Fibroblast of villous mesenchyme (primary cell): Measurements from ENCODE around the gene PRDX2. TPM values are rescaled to one million over a fixed set of nuclear protein-coding genes. Genes with fewer than 3 reads are reported as not detected.

Source experiments
- DNase-seq: peaks from one replicate; pipeline ENCODE4 v3.0.0-alpha.2; 2010; ENCODE audit warnings: low read depth
- H3K4me3 ChIP-seq: 2 replicates; pipeline ENCODE4 v1.5.1; 2011; ENCODE audit warnings: low read depth, mild to moderate bottlenecking, low read length
- total RNA-seq: library from RNA; depleted of rRNA; stranded (reverse); fragments of >200 nt; gene quantifications from 2 replicates; pipeline ENCODE4 v1.2.3, GENCODE V29; 2012
- TF ChIP-seq, protein P1 (sequence below): IDR thresholded peaks from 2 replicates; pipeline ENCODE4 v1.5.1; 2012; ENCODE audit warnings: low read depth, mild to moderate bottlenecking, low read length; ENCODE audit not compliant: insufficient read depth

Gene PRDX2
- total RNA-seq, 1 donor: 222 TPM

DNA sequence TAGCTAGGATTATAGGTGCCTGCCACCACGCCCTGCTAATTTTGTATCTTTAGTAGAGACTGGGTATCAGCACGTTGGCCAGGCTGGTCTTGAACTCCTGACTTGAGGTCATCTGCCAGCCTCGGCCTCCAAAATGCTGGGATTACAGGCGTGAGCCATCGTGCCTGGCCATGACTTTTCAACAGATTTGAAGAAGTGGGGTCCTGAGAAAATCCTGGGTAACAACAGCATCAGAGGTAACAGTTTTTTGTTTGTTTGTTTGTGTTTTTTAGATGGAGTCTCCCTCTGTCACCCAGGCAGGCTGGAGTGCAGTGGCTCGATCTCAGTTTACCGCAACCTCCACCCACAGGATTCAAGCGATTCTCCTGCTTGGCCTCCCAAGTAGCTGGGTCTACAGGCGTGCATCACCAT is 6.6 kb downstream of the PRDX2 start:
- no peak overlapping the region for H3K4me3 ChIP-seq
- no peak for DNase-seq

DNA sequence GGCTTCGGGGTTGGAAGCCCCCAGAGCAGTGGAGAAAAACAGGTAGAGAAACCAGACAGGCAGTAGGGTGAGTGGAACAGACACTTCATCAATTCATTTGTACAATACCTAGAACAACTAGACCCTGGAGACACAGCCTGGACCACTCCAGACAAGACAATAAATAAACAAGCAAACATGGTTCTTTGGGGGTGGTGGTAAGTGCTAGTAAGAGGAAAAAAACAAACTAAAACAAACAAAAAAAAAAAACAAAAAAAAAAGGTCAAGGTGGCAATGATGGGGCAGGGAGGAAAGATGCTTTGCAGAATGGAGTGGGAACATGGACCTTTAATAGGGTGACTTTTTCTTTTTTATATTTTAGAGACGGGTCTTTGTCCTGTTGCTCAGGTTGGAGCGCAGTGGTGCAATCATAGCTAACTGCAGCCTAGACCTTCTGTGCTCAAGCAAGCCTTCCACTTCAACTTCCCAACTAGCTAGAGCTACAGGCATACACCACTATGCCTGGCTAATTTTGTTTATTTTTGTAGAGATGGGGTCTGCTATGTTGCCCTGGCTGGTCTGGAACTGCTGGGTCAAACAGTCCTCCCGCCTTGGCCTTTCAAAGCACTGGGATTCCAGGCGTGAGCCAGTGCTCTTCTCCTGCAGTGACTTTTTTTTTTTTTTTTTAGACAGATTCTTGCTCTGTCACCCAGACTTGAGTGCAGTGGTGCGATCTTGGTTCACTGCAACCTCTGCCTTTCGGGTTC is 7.2 kb downstream of the PRDX2 start:
- H3K4me3 ChIP-seq: peak overlapping the region; percentile 77
- peak; percentile 76 for DNase-seq
- TF ChIP-seq, protein P1, sequence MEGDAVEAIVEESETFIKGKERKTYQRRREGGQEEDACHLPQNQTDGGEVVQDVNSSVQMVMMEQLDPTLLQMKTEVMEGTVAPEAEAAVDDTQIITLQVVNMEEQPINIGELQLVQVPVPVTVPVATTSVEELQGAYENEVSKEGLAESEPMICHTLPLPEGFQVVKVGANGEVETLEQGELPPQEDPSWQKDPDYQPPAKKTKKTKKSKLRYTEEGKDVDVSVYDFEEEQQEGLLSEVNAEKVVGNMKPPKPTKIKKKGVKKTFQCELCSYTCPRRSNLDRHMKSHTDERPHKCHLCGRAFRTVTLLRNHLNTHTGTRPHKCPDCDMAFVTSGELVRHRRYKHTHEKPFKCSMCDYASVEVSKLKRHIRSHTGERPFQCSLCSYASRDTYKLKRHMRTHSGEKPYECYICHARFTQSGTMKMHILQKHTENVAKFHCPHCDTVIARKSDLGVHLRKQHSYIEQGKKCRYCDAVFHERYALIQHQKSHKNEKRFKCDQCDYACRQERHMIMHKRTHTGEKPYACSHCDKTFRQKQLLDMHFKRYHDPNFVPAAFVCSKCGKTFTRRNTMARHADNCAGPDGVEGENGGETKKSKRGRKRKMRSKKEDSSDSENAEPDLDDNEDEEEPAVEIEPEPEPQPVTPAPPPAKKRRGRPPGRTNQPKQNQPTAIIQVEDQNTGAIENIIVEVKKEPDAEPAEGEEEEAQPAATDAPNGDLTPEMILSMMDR: no peak

More for the DNA sequence above, 6.6 kb downstream of the PRDX2 start:
- TF ChIP-seq, protein P1: no peak

DNA sequence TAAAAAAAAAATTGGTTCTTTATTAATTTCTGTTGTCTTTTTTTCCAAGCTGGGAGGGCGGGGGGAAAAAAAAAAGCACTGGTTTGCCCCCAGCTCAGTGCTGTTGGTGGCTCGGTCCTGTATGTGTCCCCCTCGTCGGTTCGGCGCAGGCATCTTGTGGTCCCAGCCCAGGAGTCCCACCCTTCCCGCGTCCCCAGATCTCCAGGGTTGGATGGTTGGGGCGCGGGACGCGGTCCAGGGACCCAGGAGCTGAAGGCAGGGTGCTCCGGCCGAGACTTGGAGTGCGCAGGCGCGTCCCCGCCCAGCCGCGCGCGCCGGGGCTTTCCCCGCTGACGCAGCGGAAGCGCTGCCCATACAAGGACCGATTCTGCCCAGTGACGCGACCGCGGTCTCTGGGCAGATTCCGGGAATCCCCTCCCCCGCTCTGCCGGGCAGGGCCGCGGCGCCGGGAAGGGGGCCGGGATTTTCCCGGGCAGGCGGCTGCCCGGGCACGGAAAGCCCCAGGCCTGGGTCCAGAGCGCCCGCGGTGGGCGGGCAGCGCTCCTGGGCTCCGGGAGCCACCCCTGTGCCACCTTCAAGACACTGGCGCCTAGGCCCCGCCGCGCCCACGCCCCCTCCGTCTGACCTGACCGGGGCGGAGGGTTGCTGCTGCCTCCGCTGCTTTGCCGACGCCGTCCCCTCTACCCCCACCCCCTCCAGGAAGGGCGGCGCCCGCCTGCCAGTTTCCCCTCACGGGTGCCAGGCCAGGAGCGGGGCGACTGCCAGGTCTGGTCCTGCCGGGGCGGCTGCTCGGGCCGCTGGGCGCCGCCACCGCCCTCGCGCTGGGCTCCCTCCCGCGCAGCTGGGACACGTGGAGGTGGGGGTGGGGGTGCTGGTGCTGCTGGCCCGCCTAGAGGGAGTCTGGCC is 8.1 kb downstream of the PRDX2 start:
- TF ChIP-seq, protein P1: no peak
- H3K4me3 ChIP-seq: peak overlapping the region; percentile 77
- DNase-seq: peak; percentile 95

GRCh38 chr19:12792853-12793289 is 8.7 kb downstream of the PRDX2 start:
- TF ChIP-seq, protein P1: no peak
- H3K4me3 ChIP-seq: peak overlapping the region; percentile 77
- no peak for DNase-seq

DNA sequence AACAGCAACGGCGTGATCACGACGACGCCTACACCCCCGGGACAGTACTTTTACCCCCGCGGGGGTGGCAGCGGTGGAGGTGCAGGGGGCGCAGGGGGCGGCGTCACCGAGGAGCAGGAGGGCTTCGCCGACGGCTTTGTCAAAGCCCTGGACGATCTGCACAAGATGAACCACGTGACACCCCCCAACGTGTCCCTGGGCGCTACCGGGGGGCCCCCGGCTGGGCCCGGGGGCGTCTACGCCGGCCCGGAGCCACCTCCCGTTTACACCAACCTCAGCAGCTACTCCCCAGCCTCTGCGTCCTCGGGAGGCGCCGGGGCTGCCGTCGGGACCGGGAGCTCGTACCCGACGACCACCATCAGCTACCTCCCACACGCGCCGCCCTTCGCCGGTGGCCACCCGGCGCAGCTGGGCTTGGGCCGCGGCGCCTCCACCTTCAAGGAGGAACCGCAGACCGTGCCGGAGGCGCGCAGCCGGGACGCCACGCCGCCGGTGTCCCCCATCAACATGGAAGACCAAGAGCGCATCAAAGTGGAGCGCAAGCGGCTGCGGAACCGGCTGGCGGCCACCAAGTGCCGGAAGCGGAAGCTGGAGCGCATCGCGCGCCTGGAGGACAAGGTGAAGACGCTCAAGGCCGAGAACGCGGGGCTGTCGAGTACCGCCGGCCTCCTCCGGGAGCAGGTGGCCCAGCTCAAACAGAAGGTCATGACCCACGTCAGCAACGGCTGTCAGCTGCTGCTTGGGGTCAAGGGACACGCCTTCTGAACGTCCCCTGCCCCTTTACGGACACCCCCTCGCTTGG is 9.3 kb downstream of the PRDX2 start:
- TF ChIP-seq, protein P1: no peak
- DNase-seq: peak; percentile 55
- H3K4me3 ChIP-seq: peak overlapping the region; percentile 77

DNA sequence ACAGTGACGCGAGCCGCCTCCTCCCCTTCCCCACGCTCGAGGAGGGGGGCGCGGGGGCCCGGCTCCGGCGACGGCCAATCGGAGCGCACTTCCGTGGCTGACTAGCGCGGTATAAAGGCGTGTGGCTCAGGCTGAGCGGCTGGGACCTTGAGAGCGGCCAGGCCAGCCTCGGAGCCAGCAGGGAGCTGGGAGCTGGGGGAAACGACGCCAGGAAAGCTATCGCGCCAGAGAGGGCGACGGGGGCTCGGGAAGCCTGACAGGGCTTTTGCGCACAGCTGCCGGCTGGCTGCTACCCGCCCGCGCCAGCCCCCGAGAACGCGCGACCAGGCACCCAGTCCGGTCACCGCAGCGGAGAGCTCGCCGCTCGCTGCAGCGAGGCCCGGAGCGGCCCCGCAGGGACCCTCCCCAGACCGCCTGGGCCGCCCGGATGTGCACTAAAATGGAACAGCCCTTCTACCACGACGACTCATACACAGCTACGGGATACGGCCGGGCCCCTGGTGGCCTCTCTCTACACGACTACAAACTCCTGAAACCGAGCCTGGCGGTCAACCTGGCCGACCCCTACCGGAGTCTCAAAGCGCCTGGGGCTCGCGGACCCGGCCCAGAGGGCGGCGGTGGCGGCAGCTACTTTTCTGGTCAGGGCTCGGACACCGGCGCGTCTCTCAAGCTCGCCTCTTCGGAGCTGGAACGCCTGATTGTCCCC is 10.1 kb downstream of the PRDX2 start, which contains the start of gene JUNB:
TSS of gene JUNB (plus strand) at position 142 of the 706 bp plus-strand sequence. CDS start at position 428, 286 bp downstream.
- TF ChIP-seq, protein P1: peak; percentile 2
- DNase-seq: peak; percentile 98
- H3K4me3 ChIP-seq: peak within 1 kb of the TSS; percentile 77
